ENCODE data around the gene MBP.
"Not testable (repeated sequence)": the region's sequence is repeated elsewhere in the genome, so short reads cannot be mapped to it uniquely, and the experiment has no call there.

MBP gene

DNA sequence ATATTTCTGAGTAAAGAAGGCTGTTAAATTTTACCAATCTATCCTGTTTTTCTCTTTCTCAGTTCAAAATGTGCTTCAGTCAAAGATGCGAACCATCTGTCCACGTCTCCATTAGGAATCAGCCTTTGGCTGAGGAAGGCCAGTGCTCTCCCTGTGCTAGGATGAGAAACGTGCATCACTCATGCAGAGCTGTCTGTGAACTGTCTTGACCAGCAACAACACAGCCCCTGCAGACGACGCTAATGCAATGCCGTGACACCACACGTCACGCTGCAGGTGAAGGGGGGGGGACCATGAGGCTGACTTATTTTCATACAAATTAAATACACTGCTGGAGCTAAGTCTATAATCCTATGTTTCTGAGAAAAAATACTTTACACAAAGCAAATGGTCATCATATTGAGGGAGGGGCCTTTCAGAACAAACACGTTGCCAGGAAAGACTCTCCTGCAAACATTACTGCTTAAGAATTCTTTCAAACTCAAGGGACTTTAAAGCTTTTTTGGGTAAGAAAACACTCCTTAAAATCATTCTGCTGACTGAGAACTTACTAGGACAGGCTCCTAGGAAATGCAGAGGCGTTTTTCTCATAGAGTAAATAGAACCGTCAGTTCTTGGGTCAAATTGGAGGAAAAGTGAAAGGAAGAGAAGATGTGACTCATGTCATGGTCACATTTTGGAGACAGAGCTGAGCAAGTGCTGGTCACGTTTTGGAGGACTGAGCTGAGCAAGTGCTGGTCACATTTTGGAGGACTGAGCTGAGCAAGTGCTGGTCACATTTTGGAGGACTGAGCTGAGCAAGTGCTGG, 97.0 kb downstream of the MBP start:
- in situ Hi-C loops (cut with MboI; ENCODE audit: low sequenced_read_pairs) = no loop called here

DNA sequence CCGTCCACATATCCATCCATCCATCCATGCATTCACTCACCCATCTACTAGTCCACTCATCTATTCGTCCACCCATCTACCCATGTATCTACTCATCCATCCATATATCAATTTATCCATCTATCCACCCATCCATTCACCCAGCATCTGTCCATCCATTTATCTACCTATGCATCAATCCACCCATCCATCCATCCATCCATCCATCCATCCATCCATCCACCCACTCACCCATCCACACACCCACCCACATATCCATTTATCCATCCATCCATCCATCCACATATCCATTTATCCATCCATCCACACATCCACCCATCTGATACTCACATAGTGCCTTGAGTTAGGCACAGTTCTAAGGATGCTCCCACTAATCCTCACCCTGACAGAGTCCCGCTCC, 99.0 kb downstream of the MBP start:
- in situ Hi-C loops (cut with MboI; ENCODE audit: low sequenced_read_pairs) = no loop called here

DNA sequence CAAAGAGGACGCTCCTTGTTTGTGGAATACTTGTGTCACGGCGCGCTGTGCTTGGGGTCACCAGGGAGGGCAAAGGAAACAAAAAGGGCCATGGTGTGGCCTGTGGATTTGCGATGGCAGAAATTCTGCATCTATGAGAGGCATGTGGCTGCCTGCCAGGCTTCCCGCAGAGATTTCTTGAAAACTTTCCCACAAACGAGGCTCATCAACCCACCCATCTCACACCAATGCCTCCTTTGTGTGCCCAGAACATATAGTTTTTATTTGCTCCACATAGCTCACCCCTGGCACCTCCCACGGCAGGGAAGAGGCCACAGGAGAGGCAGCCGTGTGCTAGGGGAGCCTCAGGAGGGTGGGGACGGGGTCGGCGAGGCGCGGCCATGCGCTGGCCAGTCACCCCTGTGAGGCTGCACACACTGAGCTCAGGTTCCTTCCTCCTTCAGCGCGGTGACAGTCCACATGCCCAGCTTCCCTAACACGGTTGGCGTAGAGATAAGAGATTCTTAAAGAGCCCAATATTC, 100.3 kb downstream of the MBP start:
- in situ Hi-C loops (cut with MboI; ENCODE audit: low sequenced_read_pairs) = no loop called here

DNA sequence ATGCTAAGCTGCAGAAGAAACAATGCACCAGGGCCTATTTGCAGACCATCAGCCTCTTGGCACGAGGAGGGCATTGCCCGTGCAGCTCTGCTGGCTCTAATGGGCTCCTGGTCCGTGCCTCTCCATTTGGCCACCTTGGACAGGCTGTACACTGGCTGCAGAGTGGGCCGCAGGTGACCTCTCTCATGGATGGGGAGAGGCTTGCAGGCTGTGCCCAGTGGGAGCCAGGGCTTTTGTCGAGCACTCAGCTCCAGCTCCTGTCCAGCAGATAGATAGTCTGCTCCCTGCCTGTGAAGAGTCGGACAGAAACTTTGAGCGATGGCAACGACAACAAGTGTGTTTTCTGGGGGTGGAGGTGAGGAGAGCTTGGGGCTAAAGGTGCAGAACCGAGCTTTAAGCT, 100.9 kb downstream of the MBP start:
- in situ Hi-C loops (cut with MboI; ENCODE audit: low sequenced_read_pairs) = no loop called here

DNA sequence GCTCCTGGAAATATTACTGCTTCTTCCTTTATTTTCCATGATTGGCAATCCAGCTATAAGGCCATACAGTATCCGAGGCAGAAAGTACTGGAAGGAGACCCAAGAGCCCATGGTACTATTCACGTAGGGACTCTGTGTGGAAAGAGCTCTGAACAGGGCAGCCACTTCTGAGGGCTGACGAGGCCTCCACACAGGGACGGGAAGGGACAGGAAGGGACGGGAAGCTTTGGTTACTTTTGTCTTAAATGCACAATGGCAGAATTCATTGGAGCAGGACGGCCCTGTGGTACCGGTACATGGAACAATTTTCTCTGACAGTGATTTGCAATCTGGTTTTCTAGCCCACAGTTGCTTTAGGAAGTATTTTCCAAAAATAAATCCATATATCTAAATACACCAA, 102.4 kb downstream of the MBP start:
- in situ Hi-C loops (cut with MboI; ENCODE audit: low sequenced_read_pairs) = no loop called here

DNA sequence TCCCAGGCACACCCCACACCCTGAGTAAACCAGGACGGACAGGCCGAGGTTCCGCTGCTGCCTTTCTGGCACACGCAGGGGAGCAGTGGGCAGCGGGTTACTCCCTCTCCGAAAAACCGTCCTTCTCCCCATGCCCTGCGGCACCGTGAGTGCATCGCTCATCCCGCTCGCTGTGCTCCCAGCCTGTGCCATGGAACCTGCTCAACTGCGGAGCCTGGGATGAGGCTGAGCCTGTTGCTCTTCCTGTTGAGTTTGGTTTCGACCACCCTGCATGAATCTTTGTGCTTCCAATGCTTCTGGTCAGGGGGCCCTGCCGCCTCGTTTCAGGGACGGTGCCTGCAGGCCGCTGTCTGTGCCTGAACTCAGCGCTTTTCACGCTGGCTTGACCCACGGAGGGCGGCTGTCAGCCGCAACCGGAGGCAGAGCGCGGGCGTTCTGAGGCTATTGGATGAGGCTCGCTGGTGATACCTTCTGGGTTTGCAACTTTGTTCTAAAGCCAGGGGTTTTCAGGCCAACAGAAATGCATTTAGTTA, 106.7 kb downstream of the MBP start:
- in situ Hi-C loops (cut with MboI; ENCODE audit: low sequenced_read_pairs) = no loop called here

DNA sequence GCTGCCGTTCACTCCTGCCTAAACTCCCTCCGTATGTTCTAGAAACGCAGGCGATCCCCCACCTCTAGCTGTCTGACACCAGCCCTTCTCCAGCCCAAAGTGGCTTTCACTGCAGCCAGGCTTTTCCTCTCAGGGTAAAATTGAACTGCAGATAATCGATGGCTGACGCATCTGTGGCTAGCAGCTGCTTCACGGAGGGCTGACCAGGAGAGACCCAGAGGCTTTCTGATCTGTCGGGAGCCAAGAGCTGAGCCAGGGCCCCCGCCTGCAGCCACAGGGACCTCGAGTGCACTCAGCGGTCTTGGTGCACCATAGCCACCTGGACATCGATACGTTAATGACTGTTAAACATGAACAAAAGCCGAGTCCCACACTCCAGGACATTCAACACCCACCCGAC, 107.5 kb downstream of the MBP start:
- in situ Hi-C loops (cut with MboI; ENCODE audit: low sequenced_read_pairs) = no loop called here

DNA sequence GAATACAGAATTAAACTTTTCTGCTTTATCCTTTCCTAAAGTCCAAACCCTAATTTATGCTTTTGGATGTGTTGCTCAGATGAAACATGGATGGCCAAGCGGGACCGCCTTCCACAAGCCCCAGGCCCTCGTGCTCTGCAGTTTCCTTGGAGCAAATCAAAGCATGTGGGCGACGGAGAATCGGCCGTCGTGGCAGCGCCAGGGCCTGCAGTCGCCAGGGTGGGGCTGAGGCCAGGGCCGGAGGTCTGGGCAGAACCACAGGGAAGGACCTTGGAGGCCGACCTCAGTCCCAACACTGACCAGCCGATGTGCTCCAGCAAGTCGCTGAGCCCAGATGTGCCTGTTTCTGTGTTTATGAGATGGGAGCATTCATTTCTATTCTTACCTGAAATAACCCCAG, 108.1 kb downstream of the MBP start:
- in situ Hi-C loops (cut with MboI; ENCODE audit: low sequenced_read_pairs) = no loop called here

DNA sequence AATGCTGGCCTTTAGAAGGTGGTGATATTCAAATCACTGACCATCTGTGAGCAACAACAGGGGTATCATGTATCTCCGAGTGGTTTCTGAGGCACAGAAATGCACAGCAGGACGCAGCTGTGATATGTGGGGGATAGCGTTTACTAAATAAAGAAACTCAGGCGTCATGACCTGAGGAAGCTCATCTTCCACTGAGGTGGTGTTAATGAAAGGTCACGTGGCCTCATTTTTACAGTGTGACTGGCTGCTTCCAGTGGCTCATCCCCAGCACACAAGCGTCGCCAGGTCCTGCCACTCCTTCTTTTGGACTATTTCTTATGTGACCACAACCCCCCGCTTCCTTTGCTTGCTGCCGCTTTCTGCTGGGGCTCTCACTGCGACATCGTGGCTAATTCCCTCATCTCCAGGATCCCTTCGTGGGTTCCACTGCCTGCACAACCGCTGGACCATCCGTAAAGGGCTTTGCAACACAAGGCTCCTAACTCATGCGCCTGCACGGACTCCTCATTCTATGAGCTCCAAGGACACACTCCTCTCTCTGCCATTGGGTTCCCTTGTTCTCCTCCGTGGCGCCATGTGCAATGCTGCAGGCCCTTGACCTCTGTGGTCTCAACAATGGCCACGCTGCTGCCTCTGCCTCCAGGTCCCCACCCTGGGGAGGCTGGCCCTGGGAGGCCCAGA, 109.3 kb downstream of the MBP start:
- in situ Hi-C loops (cut with MboI; ENCODE audit: low sequenced_read_pairs) = no loop called here

DNA sequence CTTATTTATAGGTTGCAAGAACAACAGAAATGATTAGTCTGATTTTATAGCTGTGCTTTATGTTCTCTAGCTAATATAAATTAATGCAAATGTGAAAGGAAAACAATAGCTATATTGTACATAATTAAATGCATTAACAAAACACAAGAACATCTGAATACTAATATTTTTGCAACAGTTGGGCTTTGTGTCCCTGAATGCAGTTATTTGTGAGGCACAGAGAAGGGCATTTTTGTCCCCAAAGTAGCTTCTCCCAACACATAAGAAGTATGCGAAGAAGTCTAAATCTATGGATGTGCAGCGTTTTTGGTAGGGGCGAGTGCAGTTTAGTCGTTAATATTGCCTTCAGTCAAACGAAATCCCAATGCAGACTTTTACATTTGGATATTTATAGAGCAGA, 110.0 kb downstream of the MBP start:
- in situ Hi-C loops (cut with MboI; ENCODE audit: low sequenced_read_pairs) = no loop called here

DNA sequence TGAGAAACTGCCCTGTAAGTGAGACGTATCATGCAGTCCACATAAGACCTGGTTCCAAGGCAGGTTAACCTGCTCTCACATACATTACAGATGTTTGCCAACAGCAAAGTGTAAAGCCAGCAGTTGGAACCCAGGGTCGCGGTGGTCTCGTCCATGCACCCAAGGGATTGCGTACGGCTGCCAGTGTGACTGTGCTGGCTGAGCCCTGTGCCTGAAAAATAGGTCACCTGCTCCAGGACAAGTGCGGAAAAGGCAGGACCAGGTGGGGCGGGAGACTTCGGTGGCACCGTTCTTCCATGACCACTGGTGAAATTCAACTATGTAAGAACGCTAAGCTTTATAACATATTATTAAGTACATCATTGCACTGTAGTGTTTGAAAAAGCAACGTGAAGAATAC, 110.5 kb downstream of the MBP start:
- in situ Hi-C loops (cut with MboI; ENCODE audit: low sequenced_read_pairs) = no loop called here

DNA sequence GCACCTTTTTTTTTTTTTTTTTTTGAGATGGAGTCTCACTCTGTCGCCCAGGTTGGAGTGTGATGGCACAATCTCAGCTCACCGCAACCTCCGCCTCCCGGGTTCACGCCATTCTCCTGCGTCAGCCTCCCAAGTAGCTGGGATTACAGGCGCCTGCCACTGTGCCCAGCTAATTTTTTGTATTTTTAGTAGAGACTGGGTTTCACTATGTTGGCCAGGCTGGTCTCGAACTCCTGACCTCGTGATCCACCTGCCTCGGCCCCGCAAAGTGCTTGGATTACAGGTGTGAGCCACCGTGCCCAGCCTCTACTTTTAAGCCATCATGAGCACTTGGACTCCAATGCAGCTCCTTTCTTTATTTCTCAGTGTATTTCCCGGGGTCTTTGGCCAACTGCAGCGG, 111.1 kb downstream of the MBP start:
- in situ Hi-C loops (cut with MboI; ENCODE audit: low sequenced_read_pairs) = not testable (repeated sequence)

DNA sequence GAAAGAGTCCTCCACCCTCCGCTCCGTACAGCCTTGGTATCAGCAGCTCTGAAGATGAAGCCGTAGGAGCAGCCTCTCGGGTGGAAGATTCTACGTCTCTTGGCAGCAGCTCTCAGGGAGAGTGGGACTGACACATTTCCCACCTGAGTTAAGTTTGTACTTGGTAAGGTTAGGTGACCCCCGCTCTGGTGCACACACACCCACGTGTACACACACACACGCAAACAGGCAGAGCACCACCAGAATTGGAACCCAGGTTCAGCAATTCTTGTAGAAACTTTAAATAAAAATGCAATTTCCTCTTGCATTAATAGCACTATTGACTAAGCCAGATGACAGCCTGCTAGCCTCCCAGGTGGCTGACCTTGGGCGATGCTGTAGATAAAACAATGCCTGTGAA, 111.5 kb downstream of the MBP start:
- in situ Hi-C loops (cut with MboI; ENCODE audit: low sequenced_read_pairs) = no loop called here

DNA sequence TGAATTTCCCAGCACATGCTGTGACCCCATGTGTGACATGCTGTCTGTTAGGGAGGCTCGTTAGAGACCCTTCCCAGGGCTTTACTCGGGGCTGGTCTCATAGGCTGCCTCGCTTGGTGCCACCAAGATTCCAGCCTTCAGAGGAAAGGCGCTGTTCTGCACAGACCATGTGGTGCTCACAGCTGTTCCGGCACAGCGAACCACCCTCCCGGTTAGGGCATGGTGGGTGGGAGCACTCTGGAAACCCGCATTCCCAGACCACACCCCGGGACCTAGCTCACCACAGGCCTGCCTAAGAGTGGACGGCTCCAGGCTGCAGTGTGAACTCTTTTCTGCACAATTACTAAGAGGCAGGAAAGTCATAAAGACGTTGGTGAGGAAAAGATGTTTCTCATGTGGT, 112.0 kb downstream of the MBP start:
- in situ Hi-C loops (cut with MboI; ENCODE audit: low sequenced_read_pairs) = no loop called here

DNA sequence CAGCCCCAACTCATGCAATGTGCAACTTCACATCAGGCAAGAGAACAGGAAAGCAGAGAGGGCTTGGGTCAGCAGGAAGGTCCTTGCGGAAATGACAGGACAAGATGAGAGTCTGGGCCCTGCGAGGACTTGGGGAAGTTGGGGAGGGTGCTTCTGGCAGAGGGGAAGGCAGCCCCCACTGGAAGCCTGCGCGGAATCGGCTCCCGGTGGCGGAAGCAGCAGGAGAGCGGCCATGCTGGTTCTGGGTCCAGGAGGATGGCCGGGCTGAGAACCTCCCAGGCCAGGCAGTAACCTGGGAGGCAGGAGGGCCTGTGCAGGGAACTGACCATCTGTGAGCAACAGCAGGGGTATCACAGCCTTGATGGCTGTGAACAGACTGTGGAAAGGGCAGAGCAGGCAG, 112.9 kb downstream of the MBP start:
- in situ Hi-C loops (cut with MboI; ENCODE audit: low sequenced_read_pairs) = no loop called here

DNA sequence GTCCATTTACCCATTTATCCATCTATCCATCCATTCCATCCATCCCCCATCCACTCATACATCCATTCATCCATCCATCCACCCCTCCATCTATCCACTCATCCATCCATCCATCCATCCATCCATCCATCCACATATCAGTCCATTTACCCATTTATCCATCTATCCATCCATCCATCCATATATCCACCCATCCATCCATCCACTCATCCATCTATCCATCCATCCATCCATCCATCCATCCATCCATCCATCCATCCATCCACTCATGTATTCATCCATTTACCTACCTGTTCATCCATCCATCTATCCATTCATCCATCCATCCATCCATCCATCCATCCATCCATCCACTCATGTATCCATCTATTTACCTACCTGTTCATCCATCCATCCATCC, 113.9 kb downstream of the MBP start:
- in situ Hi-C loops (cut with MboI; ENCODE audit: low sequenced_read_pairs) = not testable (repeated sequence)

DNA sequence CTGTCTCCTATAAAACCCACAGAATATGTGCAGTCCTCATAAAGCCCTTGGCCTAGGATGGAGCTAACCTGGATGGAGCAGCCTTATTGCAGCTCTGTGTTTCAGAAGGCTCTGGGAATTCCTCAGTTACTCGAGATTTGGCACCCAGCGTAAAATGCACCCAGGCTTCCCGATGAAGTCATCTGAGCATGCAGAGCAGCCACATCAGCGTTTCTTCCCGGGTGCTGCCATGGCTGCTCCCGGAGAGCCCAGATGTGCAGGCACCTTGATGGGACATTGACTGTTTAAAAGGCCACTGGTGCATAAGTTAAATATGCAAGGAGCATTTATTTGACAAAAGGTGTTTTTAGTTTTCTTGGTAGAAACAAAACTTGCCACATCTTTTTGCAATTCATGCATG, 115.2 kb downstream of the MBP start:
- in situ Hi-C loops (cut with MboI; ENCODE audit: low sequenced_read_pairs) = no loop called here

DNA sequence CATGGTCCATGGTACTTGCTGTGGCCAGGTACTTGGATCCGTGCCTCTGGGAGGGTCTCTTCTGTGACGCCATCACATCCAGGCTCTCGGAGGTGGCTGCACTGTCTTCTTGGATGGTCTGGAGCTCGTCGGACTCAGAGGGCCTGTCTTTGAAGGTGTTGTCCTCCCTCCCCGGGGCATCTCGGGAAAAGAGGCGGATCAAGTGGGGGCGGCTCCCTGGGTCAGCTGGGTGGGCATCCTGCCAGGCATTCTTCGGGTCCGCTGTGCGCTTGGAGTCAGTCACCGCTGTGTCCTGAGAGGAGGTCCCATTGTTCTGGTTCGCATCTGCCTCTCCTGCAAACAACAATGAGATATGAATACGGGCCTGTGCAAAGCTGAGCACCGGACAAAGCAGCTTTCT, 115.6 kb downstream of the MBP start:
- in situ Hi-C loops (cut with MboI; ENCODE audit: low sequenced_read_pairs) = no loop called here

DNA sequence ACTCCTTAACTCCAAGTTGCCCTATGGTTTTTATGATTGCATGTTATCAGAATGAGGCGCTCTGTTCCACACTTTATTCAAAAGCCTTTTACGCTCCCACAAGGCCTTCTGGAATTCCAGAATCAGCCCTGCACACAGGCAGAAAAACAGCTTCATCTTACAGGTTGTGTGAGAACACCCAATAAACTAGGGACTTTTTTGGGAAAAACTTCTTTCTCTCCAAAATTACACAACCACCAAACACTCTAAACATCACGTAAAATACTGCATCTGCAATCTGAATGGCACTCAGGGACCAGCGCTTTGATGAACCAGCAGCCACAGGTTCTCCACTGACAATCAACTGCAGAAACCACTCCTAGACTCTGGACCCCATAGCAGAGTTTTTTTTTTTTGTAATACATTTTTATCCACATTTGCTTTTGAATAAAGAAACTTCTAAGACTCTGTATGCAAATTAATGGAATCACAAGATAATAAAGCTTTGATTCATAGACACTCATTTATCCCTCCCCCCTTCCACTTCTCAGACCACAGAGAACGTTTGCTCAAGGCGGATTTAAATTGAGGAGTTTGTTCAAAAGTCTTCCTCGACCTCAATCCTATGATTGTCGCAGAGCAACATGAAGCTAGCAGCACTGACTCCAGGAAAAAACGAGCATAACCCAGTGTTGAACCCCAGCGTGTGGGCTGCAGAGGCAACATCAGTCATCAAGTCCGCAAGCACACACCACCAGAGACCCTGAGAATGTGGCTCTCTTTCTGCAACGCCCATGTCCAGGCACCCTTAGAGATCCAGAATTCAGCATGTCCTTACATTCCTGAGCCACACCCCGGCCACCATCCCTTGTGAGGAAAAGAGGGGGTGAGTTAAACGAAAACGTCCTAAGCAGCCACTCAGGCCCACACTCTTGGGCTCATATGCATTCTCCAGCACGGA, 116.5 kb downstream of the MBP start:
- in situ Hi-C loops (cut with MboI; ENCODE audit: low sequenced_read_pairs) = no loop called here

DNA sequence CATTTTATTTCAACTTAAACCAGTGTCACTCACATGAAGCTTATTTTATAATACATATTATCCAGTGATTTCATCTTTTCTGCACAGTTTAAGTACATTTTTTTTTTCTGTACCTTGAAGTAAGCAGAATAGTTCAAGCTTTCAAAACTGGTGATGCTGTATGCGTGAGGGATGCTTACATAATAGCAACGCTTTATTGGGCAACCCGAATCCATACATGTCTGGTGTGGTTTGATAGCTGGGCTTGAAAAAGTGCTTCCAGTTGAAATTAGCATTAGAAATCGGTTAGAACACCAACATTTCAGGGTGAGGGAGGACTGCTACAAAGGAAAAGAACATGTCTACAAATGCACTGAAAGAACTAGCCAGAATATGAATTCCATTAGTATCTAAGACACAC, 117.4 kb downstream of the MBP start:
- in situ Hi-C loops (cut with MboI; ENCODE audit: low sequenced_read_pairs) = no loop called here

DNA sequence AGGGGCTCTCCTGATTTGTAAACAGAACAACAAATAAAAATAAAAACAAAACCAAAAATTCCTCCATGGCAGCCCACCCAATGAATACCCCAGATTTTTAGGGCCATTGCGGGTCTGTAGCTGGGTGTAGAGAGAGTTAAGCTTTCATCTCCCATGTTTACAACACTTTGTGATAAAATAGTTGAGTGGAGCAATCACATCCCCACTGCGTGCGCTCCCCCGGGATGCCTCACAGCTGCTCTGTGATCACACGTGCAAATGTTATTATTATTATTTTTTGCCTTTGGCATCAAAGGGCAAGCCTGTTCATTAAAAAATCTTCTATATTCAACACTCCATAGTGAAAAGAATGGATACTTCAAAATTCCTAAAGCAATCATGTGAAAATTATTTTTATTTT, 118.0 kb downstream of the MBP start:
- in situ Hi-C loops (cut with MboI; ENCODE audit: low sequenced_read_pairs) = no loop called here

Data from HL-60/S4 treated with phorbol 12-myristate 13-acetate at 8.2 ng/mL for 4 days and 3 days (cell line).